IPS-15b (cell line): Measurements from ENCODE around the gene TMC7.

ENCODE experiments used
- H3K27me3 ChIP-seq: one replicate; pipeline ENCODE4 v1.6.1; 2013; ENCODE audit warnings: low read length; ENCODE audit not compliant: control insufficient read depth, insufficient read depth
- H3K36me3 ChIP-seq: one replicate; pipeline ENCODE4 v1.6.1; 2013; ENCODE audit warnings: low read length; ENCODE audit not compliant: control insufficient read depth, insufficient read depth
- H3K4me1 ChIP-seq: one replicate; pipeline ENCODE4 v1.6.1; 2013; ENCODE audit warnings: mild to moderate bottlenecking, low read length; ENCODE audit not compliant: control insufficient read depth, insufficient read depth
- H3K4me3 ChIP-seq: one replicate; pipeline ENCODE4 v1.5.1; 2013; ENCODE audit warnings: low read depth, low read length
- H3K9ac ChIP-seq: one replicate; pipeline ENCODE4 v1.6.1; 2013; ENCODE audit warnings: low read depth, mild to moderate bottlenecking, low read length
- H3K9me3 ChIP-seq: one replicate; pipeline ENCODE4 v1.6.1; 2013; ENCODE audit warnings: mild to moderate bottlenecking, low read length; ENCODE audit not compliant: control insufficient read depth, insufficient read depth

The TMC7 gene

GRCh38 chr16:19095654-19096053 lies 111.9 kb downstream of the TMC7 start:
- Histone ChIP-seq H3K27me3 (no peaks in the 10 kb centered on the region), H3K4me3 (no peak overlapping the region), H3K36me3 (no peaks in the 10 kb centered on the region), H3K9me3 (no peaks in the 10 kb centered on the region), H3K4me1 (no peaks in the 10 kb centered on the region), H3K9ac (no peak overlapping the region)

GRCh38 chr16:19098173-19098572 lies 114.4 kb downstream of the TMC7 start:
- Histone ChIP-seq H3K4me1 (no peaks in the 10 kb centered on the region), H3K9ac (no peak overlapping the region), H3K36me3 (no peaks in the 10 kb centered on the region), H3K27me3 (no peaks in the 10 kb centered on the region), H3K9me3 (no peaks in the 10 kb centered on the region), H3K4me3 (no peak overlapping the region)

- Histone ChIP-seq H3K4me1 (no peaks in the 10 kb centered on the region), H3K36me3 (no peaks in the 10 kb centered on the region), H3K9ac (no peak overlapping the region), H3K4me3 (no peak overlapping the region), H3K27me3 (no peaks in the 10 kb centered on the region), H3K9me3 (no peaks in the 10 kb centered on the region)
Measured at GRCh38 chr16:19102187-19102872, 118.6 kb downstream of the TMC7 start.

- H3K9ac ChIP-seq = no peak overlapping the region
- no peaks in the 10 kb centered on the region for H3K9me3 ChIP-seq
- no peak overlapping the region for H3K4me3 ChIP-seq
- H3K27me3 ChIP-seq = no peaks in the 10 kb centered on the region
- no peaks in the 10 kb centered on the region for H3K4me1 ChIP-seq
- H3K36me3 ChIP-seq = no peaks in the 10 kb centered on the region
Measured at GRCh38 chr16:19104607-19105006, 120.9 kb downstream of the TMC7 start.

GRCh38 chr16:19105131-19105530 lies 121.4 kb downstream of the TMC7 start:
- H3K4me1 ChIP-seq = no peaks in the 10 kb centered on the region
- H3K4me3 ChIP-seq = no peak overlapping the region

GRCh38 chr16:19105891-19106624 lies 122.3 kb downstream of the TMC7 start:
- no peaks in the 10 kb centered on the region for H3K27me3 ChIP-seq
- H3K9me3 ChIP-seq = no peaks in the 10 kb centered on the region
- H3K4me3 ChIP-seq = no peak overlapping the region
- no peaks in the 10 kb centered on the region for H3K4me1 ChIP-seq
- H3K36me3 ChIP-seq = no peaks in the 10 kb centered on the region
- no peak overlapping the region for H3K9ac ChIP-seq

More at GRCh38 chr16:19105131-19105530, 121.4 kb downstream of the TMC7 start:
- no peaks in the 10 kb centered on the region for H3K9me3 ChIP-seq
- H3K9ac ChIP-seq = no peak overlapping the region
- no peaks in the 10 kb centered on the region for H3K36me3 ChIP-seq
- H3K27me3 ChIP-seq = no peaks in the 10 kb centered on the region

- H3K27me3 ChIP-seq = no peaks in the 10 kb centered on the region
- no peak overlapping the region for H3K9ac ChIP-seq
- no peaks in the 10 kb centered on the region for H3K36me3 ChIP-seq
- H3K4me3 ChIP-seq = no peak overlapping the region
- no peaks in the 10 kb centered on the region for H3K9me3 ChIP-seq
- H3K4me1 ChIP-seq = no peaks in the 10 kb centered on the region
Measured at GRCh38 chr16:19106625-19107020, 122.9 kb downstream of the TMC7 start.

GRCh38 chr16:19108409-19109287 lies 124.9 kb downstream of the TMC7 start:
- no peaks in the 10 kb centered on the region for H3K36me3 ChIP-seq
- no peaks in the 10 kb centered on the region for H3K4me1 ChIP-seq
- peaks cover 3% of the 10 kb centered on the region for H3K27me3 ChIP-seq
- no peak overlapping the region for H3K9ac ChIP-seq
- no peak overlapping the region for H3K4me3 ChIP-seq
- no peaks in the 10 kb centered on the region for H3K9me3 ChIP-seq

- H3K9ac ChIP-seq = no peak overlapping the region
- peaks cover 3% of the 10 kb centered on the region for H3K27me3 ChIP-seq
- no peaks in the 10 kb centered on the region for H3K4me1 ChIP-seq
- H3K36me3 ChIP-seq = no peaks in the 10 kb centered on the region
- H3K4me3 ChIP-seq = no peak overlapping the region
- no peaks in the 10 kb centered on the region for H3K9me3 ChIP-seq
Measured at GRCh38 chr16:19109288-19109664, 125.5 kb downstream of the TMC7 start.

- no peak overlapping the region for H3K4me3 ChIP-seq
Measured at GRCh38 chr16:19110537-19111360, 127.0 kb downstream of the TMC7 start.

GRCh38 chr16:19112099-19112407 lies 128.3 kb downstream of the TMC7 start:
- Histone ChIP-seq H3K36me3 (no peaks in the 10 kb centered on the region), H3K4me3 (no peak overlapping the region), H3K9me3 (no peaks in the 10 kb centered on the region), H3K4me1 (peaks cover 6% of the 10 kb centered on the region), H3K27me3 (peaks cover 16% of the 10 kb centered on the region), H3K9ac (no peak overlapping the region)

More at GRCh38 chr16:19110537-19111360, 127.0 kb downstream of the TMC7 start:
- no peaks in the 10 kb centered on the region for H3K9me3 ChIP-seq
- no peaks in the 10 kb centered on the region for H3K36me3 ChIP-seq
- no peak overlapping the region for H3K9ac ChIP-seq
- H3K4me1 ChIP-seq = no peaks in the 10 kb centered on the region
- H3K27me3 ChIP-seq = peaks cover 12% of the 10 kb centered on the region
